Keratinocyte (primary cell): ENCODE data around the gene SLC24A5. TPM values are rescaled to one million over a fixed set of nuclear protein-coding genes. Genes with fewer than 3 reads are reported as not detected.

Experiments
- DNase-seq: peaks from one replicate; pipeline ENCODE4 v3.0.0-alpha.2; 2011; ENCODE audit warnings: low read depth, missing footprints, low spot score
- FAIRE-seq: peaks from 2 replicates; lab custom pipeline; 2011; peaks lifted over from hg19 to GRCh38; lab: Jason Lieb, UNC
- H2AFZ ChIP-seq: 2 replicates; pipeline ENCODE4 v1.6.0; 2012; ENCODE audit warnings: low read length, control low read depth, inconsistent platforms; ENCODE audit not compliant: control insufficient read depth
- H3K27ac ChIP-seq: 2 replicates; pipeline ENCODE4 v1.5.1; 2011; ENCODE audit warnings: low read length; ENCODE audit not compliant: control insufficient read depth, insufficient read depth
- H3K27me3 ChIP-seq: 3 replicates; pipeline ENCODE4 v1.6.0; 2011; ENCODE audit warnings: low read length; ENCODE audit not compliant: control insufficient read depth, insufficient read depth; ENCODE audit errors: extremely low read depth
- H3K36me3 ChIP-seq, 2 experiments: 2 replicates in 1 of 2; 3 replicates in 1 of 2; pipeline ENCODE4 v1.5.1; 2011; ENCODE audit warnings: low read length in 2 of 2, mild to moderate bottlenecking in 1 of 2; ENCODE audit not compliant: control insufficient read depth in 2 of 2, insufficient read depth in 2 of 2; ENCODE audit errors: extremely low read depth in 1 of 2
- H3K4me1 ChIP-seq: 3 replicates; pipeline ENCODE4 v1.5.1; 2011; ENCODE audit warnings: low read length; ENCODE audit not compliant: control insufficient read depth, insufficient read depth; ENCODE audit errors: extremely low read depth
- H3K4me2 ChIP-seq: 3 replicates; pipeline ENCODE4 v1.6.0; 2011; ENCODE audit warnings: low read depth, low read length; ENCODE audit not compliant: control insufficient read depth, insufficient read depth; ENCODE audit errors: extremely low read depth
- H3K4me3 ChIP-seq, 3 experiments: fragments of 200-600 bp in 1 of 3; sonication (generic) in 1 of 3; 2 replicates in 2 of 3; 3 replicates in 1 of 3; pipeline ENCODE4 v1.5.1; 2011 to 2016; ENCODE audit warnings: low read length in 3 of 3, mild to moderate bottlenecking in 3 of 3, control low read depth in 2 of 3, inconsistent platforms in 1 of 3, low read depth in 1 of 3, mixed read lengths in 1 of 3, mixed run types in 1 of 3, moderate library complexity in 1 of 3; ENCODE audit not compliant: control insufficient read depth in 2 of 3, insufficient read depth in 2 of 3; ENCODE audit errors: extremely low read depth in 1 of 3
- H3K79me2 ChIP-seq: 2 replicates; pipeline ENCODE4 v1.6.0; 2012; ENCODE audit warnings: low read length; ENCODE audit not compliant: control insufficient read depth, insufficient read depth
- H3K9ac ChIP-seq: 3 replicates; pipeline ENCODE4 v1.6.0; 2011; ENCODE audit warnings: low read length; ENCODE audit not compliant: control insufficient read depth, insufficient read depth; ENCODE audit errors: extremely low read depth
- H3K9me1 ChIP-seq: 3 replicates; pipeline ENCODE4 v1.6.0; 2011; ENCODE audit warnings: low read length; ENCODE audit not compliant: control insufficient read depth, insufficient read depth; ENCODE audit errors: extremely low read depth
- H3K9me3 ChIP-seq: 2 replicates; pipeline ENCODE4 v1.5.1; 2012; ENCODE audit warnings: low read depth, low read length; ENCODE audit not compliant: control insufficient read depth
- H4K20me1 ChIP-seq: 3 replicates; pipeline ENCODE4 v1.6.0; 2011; ENCODE audit warnings: low read length; ENCODE audit not compliant: control insufficient read depth, insufficient read depth; ENCODE audit errors: extremely low read depth
- CTCF ChIP-seq, 3 experiments: IDR thresholded peaks in 1 of 3; conservative IDR thresholded peaks in 1 of 3; optimal IDR thresholded peaks in 1 of 3; 2 replicates in 2 of 3; 3 replicates in 1 of 3; pipeline versions ENCODE3 to v1.5.1; 2011; ENCODE audit warnings: low read length in 3 of 3, mild to moderate bottlenecking in 3 of 3, moderate library complexity in 2 of 3, control low read depth in 1 of 3, inconsistent platforms in 1 of 3; ENCODE audit not compliant: insufficient read depth in 2 of 3; ENCODE audit errors: extremely low read depth in 1 of 3
- EZH2 ChIP-seq: IDR thresholded peaks from one replicate; pipeline ENCODE4 v1.6.1; 2012; ENCODE audit warnings: inconsistent platforms, mild to moderate bottlenecking, low read length, moderate library complexity
- dilution Hi-C: fragments of 300-500 bp; cut with MboI; formaldehyde crosslinking; loops from one replicate; pipeline ENCODE4 v1.7.0; 2020; ENCODE audit warnings: low sequenced_read_pairs; ENCODE audit not compliant: extremely low pct_ligation_motif_present
- polyA plus RNA-seq, 5 experiments: library from polyadenylated mRNA; depleted of rRNA in 3 of 5; stranded (reverse) in 3 of 5; stranded (forward) in 1 of 5; unstranded in 1 of 5; fragments of >200 nt; gene quantifications; 1 replicate in 1 of 5; 2 replicates in 3 of 5; 3 replicates in 1 of 5; pipeline versions ENCODE4 v1.2.1 to v1.2.3, GENCODE V29; 2011 to 2012; ENCODE audit warnings: missing spikeins in 2 of 5, low read depth in 1 of 5, low replicate concordance in 1 of 5

SLC24A5 gene
- polyA plus RNA-seq, 1 donor (not counting 4 experiments of a cell fraction or from before 2014, with no cell fraction given): 0.04 TPM

GRCh38 chr15:48143856-48144255 lies 23.1 kb downstream of the SLC24A5 start:
- Histone ChIP-seq H3K9ac (no peak overlapping the region), H3K9me3 (no peaks in the 10 kb centered on the region), H3K4me2 (peak overlapping the region; percentile 91), H3K4me1 (peaks cover 21% of the 10 kb centered on the region), H3K79me2 (no peaks in the 10 kb centered on the region), H3K9me1 (no peaks in the 10 kb centered on the region), H3K36me3 (no peaks in the 10 kb centered on the region), H3K27ac (peak overlapping the region; percentile 23), H2AFZ (peak overlapping the region; percentile 22), H4K20me1 (no peaks in the 10 kb centered on the region), H3K27me3 (no peaks in the 10 kb centered on the region), H3K4me3 (peak overlapping the region in 1 of 3 experiments; percentile 48)
- DNase-seq (peak; percentile 7), FAIRE-seq (peak; percentile 17)
- TF ChIP-seq EZH2 (no peak), CTCF (optimal IDR thresholded peaks at IDR 0.05 in 1 of 3, IDR thresholded peaks at IDR 0.05 in 1 of 3, conservative IDR thresholded peaks at IDR 0.05 in 1 of 3; ENCODE audit: extremely low read depth in 1 of 3, insufficient read depth in 2 of 3, low read length in 3 of 3) (no peak)
- dilution Hi-C loops: no loop called here

DNA sequence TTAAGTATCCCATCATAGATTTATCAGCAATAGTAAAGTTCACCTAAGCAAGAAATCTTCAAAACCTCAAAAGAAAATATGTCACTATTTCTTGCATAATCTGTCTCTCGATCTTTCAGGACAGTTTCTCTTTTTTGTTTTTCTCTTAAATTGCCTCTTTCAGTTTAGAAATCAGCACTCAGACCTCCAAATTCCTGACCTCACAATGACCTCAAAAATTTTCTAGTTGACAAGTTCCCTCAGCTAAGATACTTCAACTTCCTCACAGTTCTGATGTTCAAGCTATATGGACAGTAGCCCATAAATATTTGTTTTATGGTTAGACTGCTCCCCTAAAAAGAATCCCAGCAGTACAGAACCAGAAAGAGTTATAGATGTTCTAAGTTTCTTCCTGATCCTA lies 24.1 kb downstream of the SLC24A5 start:
- Histone ChIP-seq H3K9me3 (peaks cover 2% of the 10 kb centered on the region), H3K27me3 (no peaks in the 10 kb centered on the region), H3K79me2 (no peaks in the 10 kb centered on the region), H2AFZ (no peak overlapping the region), H3K27ac (peak overlapping the region; percentile 10), H3K4me3 (no peak overlapping the region), H4K20me1 (no peaks in the 10 kb centered on the region), H3K4me1 (peaks cover 29% of the 10 kb centered on the region), H3K9ac (no peak overlapping the region), H3K4me2 (peak overlapping the region; percentile 91), H3K36me3 (no peaks in the 10 kb centered on the region), H3K9me1 (no peaks in the 10 kb centered on the region)
- TF ChIP-seq EZH2 (no peak), CTCF (optimal IDR thresholded peaks at IDR 0.05 in 1 of 3, IDR thresholded peaks at IDR 0.05 in 1 of 3, conservative IDR thresholded peaks at IDR 0.05 in 1 of 3; ENCODE audit: extremely low read depth in 1 of 3, insufficient read depth in 2 of 3, low read length in 3 of 3) (no peak)
- no peak for DNase-seq
- FAIRE-seq: no peak
- dilution Hi-C loops: no loop called here
